ENCODE results near the gene WEE1. TPM values are rescaled to one million over a fixed set of nuclear protein-coding genes. Genes with fewer than 3 reads are reported as not detected.

The WEE1 gene
- total and polyA plus RNA-seq, 2 experiments from 2014 or later = 50.7 to 149 TPM

DNA sequence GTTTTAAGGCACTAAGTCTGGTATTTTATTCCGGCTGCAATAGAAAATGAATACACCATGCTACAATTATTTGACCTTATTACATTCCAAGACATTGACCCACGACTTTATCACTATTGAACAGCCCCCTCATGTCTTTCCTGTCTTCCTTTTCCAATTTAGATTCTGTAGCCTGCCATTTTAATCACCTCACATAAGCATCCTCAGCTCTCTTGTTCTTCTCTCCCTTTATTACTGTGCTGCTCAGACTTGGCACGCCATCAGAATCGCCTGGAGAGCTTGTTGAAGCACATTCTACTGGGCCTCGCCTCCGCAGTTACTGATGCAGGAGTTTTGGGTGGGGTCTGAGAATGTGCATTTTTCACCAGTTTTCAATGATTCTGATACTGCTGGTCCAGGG is 51.7 kb downstream of the WEE1 start (continued):
- TF ChIP-seq, protein P1, sequence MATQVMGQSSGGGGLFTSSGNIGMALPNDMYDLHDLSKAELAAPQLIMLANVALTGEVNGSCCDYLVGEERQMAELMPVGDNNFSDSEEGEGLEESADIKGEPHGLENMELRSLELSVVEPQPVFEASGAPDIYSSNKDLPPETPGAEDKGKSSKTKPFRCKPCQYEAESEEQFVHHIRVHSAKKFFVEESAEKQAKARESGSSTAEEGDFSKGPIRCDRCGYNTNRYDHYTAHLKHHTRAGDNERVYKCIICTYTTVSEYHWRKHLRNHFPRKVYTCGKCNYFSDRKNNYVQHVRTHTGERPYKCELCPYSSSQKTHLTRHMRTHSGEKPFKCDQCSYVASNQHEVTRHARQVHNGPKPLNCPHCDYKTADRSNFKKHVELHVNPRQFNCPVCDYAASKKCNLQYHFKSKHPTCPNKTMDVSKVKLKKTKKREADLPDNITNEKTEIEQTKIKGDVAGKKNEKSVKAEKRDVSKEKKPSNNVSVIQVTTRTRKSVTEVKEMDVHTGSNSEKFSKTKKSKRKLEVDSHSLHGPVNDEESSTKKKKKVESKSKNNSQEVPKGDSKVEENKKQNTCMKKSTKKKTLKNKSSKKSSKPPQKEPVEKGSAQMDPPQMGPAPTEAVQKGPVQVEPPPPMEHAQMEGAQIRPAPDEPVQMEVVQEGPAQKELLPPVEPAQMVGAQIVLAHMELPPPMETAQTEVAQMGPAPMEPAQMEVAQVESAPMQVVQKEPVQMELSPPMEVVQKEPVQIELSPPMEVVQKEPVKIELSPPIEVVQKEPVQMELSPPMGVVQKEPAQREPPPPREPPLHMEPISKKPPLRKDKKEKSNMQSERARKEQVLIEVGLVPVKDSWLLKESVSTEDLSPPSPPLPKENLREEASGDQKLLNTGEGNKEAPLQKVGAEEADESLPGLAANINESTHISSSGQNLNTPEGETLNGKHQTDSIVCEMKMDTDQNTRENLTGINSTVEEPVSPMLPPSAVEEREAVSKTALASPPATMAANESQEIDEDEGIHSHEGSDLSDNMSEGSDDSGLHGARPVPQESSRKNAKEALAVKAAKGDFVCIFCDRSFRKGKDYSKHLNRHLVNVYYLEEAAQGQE (IDR thresholded peaks at IDR 0.05; ENCODE audit: unreplicated experiment) = no peak
- TF ChIP-seq ZNF462 (CRISPR knock-in tag; IDR thresholded peaks at IDR 0.05) (no peak), NANOG (IDR thresholded peaks at IDR 0.05; ENCODE audit: borderline replicate concordance) (no peak)

- H3K4me1 ChIP-seq (ENCODE audit: insufficient read depth) = peaks cover 20% of the 10 kb centered on the region
- H3K4me2 ChIP-seq = no peak overlapping the region
- Mint-ChIP-seq H3K36me3 (ENCODE audit: low read depth) (peaks cover 17% of the 10 kb centered on the region), H3K4me1 (peaks cover 45% of the 10 kb centered on the region), H3K9me3 (peaks cover 10% of the 10 kb centered on the region), H3K27me3 (ENCODE audit: insufficient read depth, low read depth, poor library complexity) (peaks cover 16% of the 10 kb centered on the region), H3K27ac (peak overlapping the region; percentile 59; the same call in 1 of the 2 replicates), H3K4me3 (no peak overlapping the region)
- H3K27ac ChIP-seq (ENCODE audit: low read depth) = peak overlapping the region; percentile 76; the same call in 1 of the 2 replicates
- H2AFZ ChIP-seq = peak overlapping the region; percentile 30; the same call in 1 of the 2 replicates
- DNase-seq (ENCODE audit: low spot score) (no peak), ATAC-seq (no peak)
- no peaks in the 10 kb centered on the region; the same call in 1 of the 2 replicates for H3F3A ChIP-seq (replicated peaks; ENCODE audit: low read depth)
- H3K27me3 ChIP-seq (ENCODE audit: insufficient read depth) = no peaks in the 10 kb centered on the region
- no peaks in the 10 kb centered on the region for H3K9me2 ChIP-seq (ENCODE audit: insufficient read depth)
- no peaks in the 10 kb centered on the region for H3K36me3 ChIP-seq (ENCODE audit: insufficient read depth)
- H4K20me1 ChIP-seq (replicated peaks; ENCODE audit: insufficient read depth) = no peaks in the 10 kb centered on the region
- H3K4me3 ChIP-seq = no peak overlapping the region
- no peaks in the 10 kb centered on the region for H3K79me2 ChIP-seq (replicated peaks; ENCODE audit: insufficient read depth)
- TF ChIP-seq ZNF331 (CRISPR knock-in tag; IDR thresholded peaks at IDR 0.05; ENCODE audit: low read depth) (no peak), CREB1 (CRISPR knock-in tag; IDR thresholded peaks at IDR 0.05; ENCODE audit: low read depth) (no peak), EZH2phosphoT487 (IDR thresholded peaks at IDR 0.05; ENCODE audit: unreplicated experiment) (no peak), ZNF462 (CRISPR knock-in tag; IDR thresholded peaks at IDR 0.05) (no peak)
These were observed 52.3 kb downstream of the WEE1 start for GRCh38 chr11:9625728-9626127.
